ENCODE measurements around the gene SEMA3F.

SEMA3F gene

DNA sequence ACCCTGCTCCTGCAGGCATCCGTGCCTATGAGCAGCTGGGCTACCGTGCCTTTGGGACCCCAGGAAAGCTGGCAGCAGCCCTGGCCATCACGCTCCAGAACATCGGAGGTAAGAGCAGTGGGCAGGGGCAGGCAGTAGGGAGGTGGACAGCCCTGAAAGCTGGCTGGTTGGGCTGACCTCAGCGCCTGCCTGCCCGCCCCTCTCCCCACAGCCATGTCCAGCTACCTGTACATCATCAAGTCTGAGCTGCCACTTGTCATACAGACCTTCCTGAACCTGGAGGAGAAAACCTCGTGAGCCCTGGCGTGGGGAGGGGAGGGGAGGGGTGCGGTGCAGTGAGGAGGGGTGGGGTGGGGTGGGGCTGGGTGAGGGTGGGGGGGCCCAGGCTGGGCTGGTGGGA lies 60.4 kb downstream of the SEMA3F start:
- Histone ChIP-seq H3K4me1 (ENCODE audit: control insufficient read depth, low read length) (peaks cover under 1% of the 10 kb centered on the region; the same call in 1 of the 2 replicates), H3K27ac (ENCODE audit: low read depth, low read length) (no peak overlapping the region), H4K20me1 (ENCODE audit: control insufficient read depth, insufficient read depth, low read depth, low read length) (0 out of 2 replicates have a peak, but pooled peaks cover 3% of the 10 kb centered on the region), H3K79me2 (ENCODE audit: control insufficient read depth, low read length) (no peaks in the 10 kb centered on the region), H3K4me2 (ENCODE audit: low read length) (no peak overlapping the region), H3K9me2 (replicated peaks; ENCODE audit: control insufficient read depth, low read length) (no peaks in the 10 kb centered on the region), H3K9me3 (ENCODE audit: control insufficient read depth, insufficient read depth, low read length) (no peaks in the 10 kb centered on the region), H3K27me3 (ENCODE audit: control insufficient read depth, low read length) (peaks cover 7% of the 10 kb centered on the region), H3K4me3 (ENCODE audit: low read length) (no peak overlapping the region), H3F3A (ENCODE audit: control insufficient read depth, insufficient read depth) (no peaks in the 10 kb centered on the region), H3K36me3 (ENCODE audit: control insufficient read depth, low read length) (no peaks in the 10 kb centered on the region)
- no peak for TF ChIP-seq EZH2phosphoT487 (IDR thresholded peaks at IDR 0.05; ENCODE audit: borderline replicate concordance, low read length)
- TF ChIP-seq, protein P1, sequence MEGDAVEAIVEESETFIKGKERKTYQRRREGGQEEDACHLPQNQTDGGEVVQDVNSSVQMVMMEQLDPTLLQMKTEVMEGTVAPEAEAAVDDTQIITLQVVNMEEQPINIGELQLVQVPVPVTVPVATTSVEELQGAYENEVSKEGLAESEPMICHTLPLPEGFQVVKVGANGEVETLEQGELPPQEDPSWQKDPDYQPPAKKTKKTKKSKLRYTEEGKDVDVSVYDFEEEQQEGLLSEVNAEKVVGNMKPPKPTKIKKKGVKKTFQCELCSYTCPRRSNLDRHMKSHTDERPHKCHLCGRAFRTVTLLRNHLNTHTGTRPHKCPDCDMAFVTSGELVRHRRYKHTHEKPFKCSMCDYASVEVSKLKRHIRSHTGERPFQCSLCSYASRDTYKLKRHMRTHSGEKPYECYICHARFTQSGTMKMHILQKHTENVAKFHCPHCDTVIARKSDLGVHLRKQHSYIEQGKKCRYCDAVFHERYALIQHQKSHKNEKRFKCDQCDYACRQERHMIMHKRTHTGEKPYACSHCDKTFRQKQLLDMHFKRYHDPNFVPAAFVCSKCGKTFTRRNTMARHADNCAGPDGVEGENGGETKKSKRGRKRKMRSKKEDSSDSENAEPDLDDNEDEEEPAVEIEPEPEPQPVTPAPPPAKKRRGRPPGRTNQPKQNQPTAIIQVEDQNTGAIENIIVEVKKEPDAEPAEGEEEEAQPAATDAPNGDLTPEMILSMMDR (IDR thresholded peaks at IDR 0.05; ENCODE audit: low read depth, low read length, poor library complexity, severe bottlenecking), result no peak

DNA sequence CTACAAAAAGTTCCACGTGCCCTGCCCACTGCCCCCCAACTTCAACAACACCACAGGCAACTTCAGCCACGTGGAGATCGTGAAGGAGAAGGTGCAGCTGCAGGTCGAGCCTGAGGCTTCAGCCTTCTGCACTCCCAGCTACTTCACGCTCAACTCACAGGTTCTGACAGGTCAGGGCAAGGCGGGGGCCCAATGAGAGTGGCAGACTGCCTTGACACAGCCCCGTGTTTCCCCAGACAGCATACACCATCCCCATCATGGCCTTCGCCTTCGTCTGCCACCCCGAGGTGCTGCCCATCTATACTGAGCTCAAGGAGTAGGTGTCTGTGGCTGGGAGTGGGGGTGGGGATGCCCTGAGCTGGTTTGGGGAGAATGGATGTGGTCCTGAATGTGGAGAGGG lies 62.6 kb downstream of the SEMA3F start:
- H3K9me2 ChIP-seq (replicated peaks; ENCODE audit: control insufficient read depth, low read length), result no peaks in the 10 kb centered on the region
- peaks cover 2% of the 10 kb centered on the region; the same call in 1 of the 2 replicates for H3K27me3 ChIP-seq (ENCODE audit: control insufficient read depth, low read length)
- no peak overlapping the region for H3K27ac ChIP-seq (ENCODE audit: low read depth, low read length)
- no peaks in the 10 kb centered on the region for H3K9me3 ChIP-seq (ENCODE audit: control insufficient read depth, insufficient read depth, low read length)
- H3K36me3 ChIP-seq (ENCODE audit: control insufficient read depth, low read length), result no peaks in the 10 kb centered on the region
- no peaks in the 10 kb centered on the region for H3K79me2 ChIP-seq (ENCODE audit: control insufficient read depth, low read length)
- no peak for TF ChIP-seq EZH2phosphoT487 (IDR thresholded peaks at IDR 0.05; ENCODE audit: borderline replicate concordance, low read length)
- TF ChIP-seq, protein P1 (IDR thresholded peaks at IDR 0.05; ENCODE audit: low read depth, low read length, poor library complexity, severe bottlenecking), result no peak
- peaks cover 13% of the 10 kb centered on the region for H3K4me1 ChIP-seq (ENCODE audit: control insufficient read depth, low read length)
- no peak overlapping the region for H3K4me3 ChIP-seq (ENCODE audit: low read length)
- no peaks in the 10 kb centered on the region for H4K20me1 ChIP-seq (ENCODE audit: control insufficient read depth, insufficient read depth, low read depth, low read length)
- H3F3A ChIP-seq (ENCODE audit: control insufficient read depth, insufficient read depth), result no peaks in the 10 kb centered on the region
- no peak overlapping the region for H3K4me2 ChIP-seq (ENCODE audit: low read length)

DNA sequence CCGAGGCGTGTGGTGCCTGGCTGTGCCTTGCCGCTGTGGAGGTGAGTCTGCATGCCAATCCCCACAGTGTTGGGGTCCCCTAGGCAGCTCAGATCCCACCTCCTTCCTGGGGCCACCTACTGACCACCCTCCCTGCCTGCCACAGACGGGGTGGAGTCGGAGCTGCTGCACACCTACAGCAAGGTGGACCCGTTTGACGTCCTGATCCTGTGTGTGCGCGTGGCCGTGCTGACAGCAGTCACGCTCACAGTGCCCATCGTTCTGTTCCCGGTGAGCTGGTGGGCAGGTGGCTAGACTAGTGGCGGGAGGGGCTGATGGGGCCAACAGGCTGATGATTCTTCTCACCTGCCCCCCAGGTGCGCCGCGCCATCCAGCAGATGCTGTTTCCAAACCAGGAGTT lies 63.3 kb downstream of the SEMA3F start:
- TF ChIP-seq, protein P1 (IDR thresholded peaks at IDR 0.05; ENCODE audit: low read depth, low read length, poor library complexity, severe bottlenecking), result no peak
- no peak for TF ChIP-seq EZH2phosphoT487 (IDR thresholded peaks at IDR 0.05; ENCODE audit: borderline replicate concordance, low read length)
- Histone ChIP-seq H3K4me2 (ENCODE audit: low read length) (no peak overlapping the region), H3K4me1 (ENCODE audit: control insufficient read depth, low read length) (peaks cover 13% of the 10 kb centered on the region), H3K4me3 (ENCODE audit: low read length) (no peak overlapping the region), H3K36me3 (ENCODE audit: control insufficient read depth, low read length) (no peaks in the 10 kb centered on the region), H3K79me2 (ENCODE audit: control insufficient read depth, low read length) (no peaks in the 10 kb centered on the region), H3F3A (ENCODE audit: control insufficient read depth, insufficient read depth) (no peaks in the 10 kb centered on the region), H3K9me3 (ENCODE audit: control insufficient read depth, insufficient read depth, low read length) (no peaks in the 10 kb centered on the region), H3K27me3 (ENCODE audit: control insufficient read depth, low read length) (peaks cover 2% of the 10 kb centered on the region; the same call in 1 of the 2 replicates), H3K9me2 (replicated peaks; ENCODE audit: control insufficient read depth, low read length) (no peaks in the 10 kb centered on the region), H3K27ac (ENCODE audit: low read depth, low read length) (no peak overlapping the region), H4K20me1 (ENCODE audit: control insufficient read depth, insufficient read depth, low read depth, low read length) (no peaks in the 10 kb centered on the region)
